WERI-Rb-1 (cell line): ENCODE results near the gene NFKB2.

Source experiments
- DNase-seq: peaks from one replicate; pipeline ENCODE4 v3.0.0-alpha.2; 2020
- H3K27ac ChIP-seq: fragments of 250-450 bp; sonication (Bioruptor Pico); 2 replicates; pipeline ENCODE4 v1.5.1; 2020; ENCODE audit warnings: mild to moderate bottlenecking, moderate library complexity
- H3K27me3 ChIP-seq: fragments of 250-450 bp; sonication (Bioruptor Pico); 2 replicates; pipeline ENCODE4 v1.5.1; 2021; ENCODE audit warnings: mild to moderate bottlenecking, low read depth, moderate library complexity; ENCODE audit not compliant: insufficient read depth, severe bottlenecking
- H3K36me3 ChIP-seq: fragments of 250-450 bp; sonication (Bioruptor Pico); 2 replicates; pipeline ENCODE4 v1.5.1; 2020; ENCODE audit warnings: mild to moderate bottlenecking, moderate library complexity
- H3K4me3 ChIP-seq: 2 replicates; pipeline ENCODE4 v1.5.1; 2011; ENCODE audit warnings: low read depth, mild to moderate bottlenecking, control low read depth, low read length
- H3K9me3 ChIP-seq: fragments of 250-450 bp; sonication (Bioruptor Pico); 2 replicates; pipeline ENCODE4 v1.5.1; 2021; ENCODE audit warnings: mild to moderate bottlenecking, moderate library complexity; ENCODE audit not compliant: severe bottlenecking
- TF ChIP-seq, protein P1 (sequence below): IDR thresholded peaks from 2 replicates; pipeline ENCODE4 v1.5.1; 2011; ENCODE audit warnings: low read depth, mild to moderate bottlenecking, control low read depth, inconsistent platforms, low read length

Gene NFKB2

DNA sequence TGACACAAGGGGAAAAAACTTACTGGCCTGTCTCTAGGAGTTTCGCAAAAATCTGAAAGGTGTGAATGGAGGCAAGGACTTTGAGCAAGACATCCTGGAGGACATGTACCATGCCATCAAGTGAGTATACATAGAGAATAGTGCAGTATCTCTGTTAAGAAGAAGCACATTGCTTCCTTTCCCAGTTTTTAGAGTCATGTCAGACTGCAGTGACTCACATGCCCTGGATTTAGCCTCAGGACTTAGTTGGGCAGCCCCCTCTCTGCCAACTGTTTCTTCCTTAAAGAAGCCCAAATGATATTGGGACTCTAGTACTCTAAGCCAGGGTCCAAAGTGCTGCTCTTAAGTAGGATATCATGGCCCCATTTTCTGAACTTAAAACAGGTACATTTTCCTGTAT, 28.1 kb upstream of the NFKB2 start:
- Histone ChIP-seq H3K36me3 (peaks cover 91% of the 10 kb centered on the region), H3K27ac (no peak overlapping the region), H3K9me3 (peaks cover 7% of the 10 kb centered on the region), H3K27me3 (no peaks in the 10 kb centered on the region), H3K4me3 (no peak overlapping the region)
- DNase-seq, result no peak
- TF ChIP-seq, protein P1, sequence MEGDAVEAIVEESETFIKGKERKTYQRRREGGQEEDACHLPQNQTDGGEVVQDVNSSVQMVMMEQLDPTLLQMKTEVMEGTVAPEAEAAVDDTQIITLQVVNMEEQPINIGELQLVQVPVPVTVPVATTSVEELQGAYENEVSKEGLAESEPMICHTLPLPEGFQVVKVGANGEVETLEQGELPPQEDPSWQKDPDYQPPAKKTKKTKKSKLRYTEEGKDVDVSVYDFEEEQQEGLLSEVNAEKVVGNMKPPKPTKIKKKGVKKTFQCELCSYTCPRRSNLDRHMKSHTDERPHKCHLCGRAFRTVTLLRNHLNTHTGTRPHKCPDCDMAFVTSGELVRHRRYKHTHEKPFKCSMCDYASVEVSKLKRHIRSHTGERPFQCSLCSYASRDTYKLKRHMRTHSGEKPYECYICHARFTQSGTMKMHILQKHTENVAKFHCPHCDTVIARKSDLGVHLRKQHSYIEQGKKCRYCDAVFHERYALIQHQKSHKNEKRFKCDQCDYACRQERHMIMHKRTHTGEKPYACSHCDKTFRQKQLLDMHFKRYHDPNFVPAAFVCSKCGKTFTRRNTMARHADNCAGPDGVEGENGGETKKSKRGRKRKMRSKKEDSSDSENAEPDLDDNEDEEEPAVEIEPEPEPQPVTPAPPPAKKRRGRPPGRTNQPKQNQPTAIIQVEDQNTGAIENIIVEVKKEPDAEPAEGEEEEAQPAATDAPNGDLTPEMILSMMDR, result no peak

DNA sequence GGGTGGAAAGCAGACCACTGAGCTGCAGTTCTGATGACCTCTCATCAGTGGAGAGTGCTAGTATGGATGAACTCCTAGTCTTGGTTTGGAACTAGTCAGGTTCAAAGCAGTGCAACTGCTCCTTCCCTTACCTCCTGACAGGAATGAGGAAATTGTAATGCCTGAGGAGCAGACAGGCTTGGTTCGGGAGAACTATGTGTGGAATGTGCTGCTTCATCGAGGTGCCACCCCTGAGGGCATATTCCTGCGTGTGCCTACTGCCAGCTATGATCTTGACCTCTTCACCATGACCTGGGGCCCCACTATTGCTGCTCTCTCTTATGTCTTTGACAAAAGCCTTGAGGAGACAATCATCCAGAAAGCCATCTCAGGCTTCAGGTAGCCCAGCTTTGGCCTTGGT, 27.4 kb upstream of the NFKB2 start:
- Histone ChIP-seq H3K9me3 (peaks cover 7% of the 10 kb centered on the region), H3K27ac (no peak overlapping the region), H3K4me3 (no peak overlapping the region), H3K27me3 (no peaks in the 10 kb centered on the region), H3K36me3 (peaks cover 89% of the 10 kb centered on the region)
- no peak for DNase-seq
- TF ChIP-seq, protein P1, result no peak

DNA sequence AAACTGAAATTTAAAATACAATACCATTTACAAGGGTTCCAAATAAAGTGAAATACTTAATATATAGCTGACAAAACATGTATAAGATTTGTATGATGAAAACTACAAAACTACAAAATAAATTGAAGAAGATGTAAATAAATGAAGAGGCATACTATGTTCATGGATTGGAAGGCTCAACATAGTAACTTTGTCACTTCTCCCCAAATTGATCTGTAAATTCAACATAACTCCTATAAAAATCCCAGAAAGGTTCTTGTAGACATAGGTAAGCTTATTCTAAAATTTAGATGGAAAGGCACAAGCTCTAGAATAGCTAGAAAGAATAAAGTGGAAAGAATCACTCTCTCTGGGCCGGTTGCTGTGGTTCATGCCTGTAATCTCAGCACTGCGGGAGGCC, 24.2 kb upstream of the NFKB2 start:
- no peaks in the 10 kb centered on the region for H3K27me3 ChIP-seq
- H3K9me3 ChIP-seq, result peaks cover 7% of the 10 kb centered on the region
- DNase-seq, result no peak
- TF ChIP-seq, protein P1, result no peak
- H3K36me3 ChIP-seq, result peaks cover 88% of the 10 kb centered on the region
- H3K4me3 ChIP-seq, result no peak overlapping the region
- no peak overlapping the region for H3K27ac ChIP-seq

DNA sequence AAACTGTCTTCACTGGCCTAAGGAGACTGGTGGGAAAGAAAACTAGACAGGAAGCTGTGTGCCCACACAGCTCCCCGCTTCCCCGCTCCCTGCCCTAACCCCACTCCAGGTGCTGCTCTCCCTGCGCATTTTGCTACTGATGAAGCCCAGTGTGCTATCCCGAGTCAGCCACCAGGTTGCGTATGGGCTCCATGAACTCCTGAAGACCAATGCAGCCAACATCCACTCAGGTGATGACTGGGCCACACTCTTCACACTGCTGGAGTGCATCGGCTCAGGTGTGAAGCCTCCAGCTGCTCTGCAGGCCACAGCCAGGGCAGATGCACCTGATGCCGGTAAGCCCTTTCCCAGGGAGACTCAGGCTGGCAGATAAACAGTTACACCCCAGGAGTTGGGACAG, 20.3 kb upstream of the NFKB2 start:
- no peaks in the 10 kb centered on the region for H3K27me3 ChIP-seq
- TF ChIP-seq, protein P1, result peak; percentile 42; the same call in 1 of the 2 replicates
- peaks cover 78% of the 10 kb centered on the region for H3K36me3 ChIP-seq
- no peak overlapping the region for H3K27ac ChIP-seq
- no peak overlapping the region for H3K4me3 ChIP-seq
- H3K9me3 ChIP-seq, result peaks cover 7% of the 10 kb centered on the region
- DNase-seq, result peak; percentile 42

DNA sequence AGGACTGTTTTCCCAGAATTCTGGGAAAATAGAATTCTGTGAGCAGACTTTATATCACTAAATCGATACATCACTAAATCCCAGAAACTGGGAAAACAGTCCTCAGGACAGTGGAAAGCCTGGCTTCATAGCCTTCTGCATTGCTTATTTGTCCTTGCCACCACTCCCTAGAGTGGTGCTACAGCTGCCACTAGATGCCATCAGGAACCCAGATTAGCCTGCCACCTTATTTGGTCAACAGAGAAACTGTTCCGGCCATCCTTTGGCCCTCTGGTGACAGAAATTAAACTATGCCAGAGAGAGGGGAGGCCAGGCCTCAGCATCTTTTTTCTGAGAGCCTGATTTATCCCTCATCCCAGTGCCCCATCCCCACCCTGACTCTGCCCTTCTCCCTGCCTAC, 19.6 kb upstream of the NFKB2 start:
- no peak for DNase-seq
- H3K36me3 ChIP-seq, result peaks cover 77% of the 10 kb centered on the region
- peaks cover under 1% of the 10 kb centered on the region for H3K9me3 ChIP-seq
- H3K27ac ChIP-seq, result no peak overlapping the region
- TF ChIP-seq, protein P1, result no peak
- H3K27me3 ChIP-seq, result no peaks in the 10 kb centered on the region
- no peak overlapping the region for H3K4me3 ChIP-seq

DNA sequence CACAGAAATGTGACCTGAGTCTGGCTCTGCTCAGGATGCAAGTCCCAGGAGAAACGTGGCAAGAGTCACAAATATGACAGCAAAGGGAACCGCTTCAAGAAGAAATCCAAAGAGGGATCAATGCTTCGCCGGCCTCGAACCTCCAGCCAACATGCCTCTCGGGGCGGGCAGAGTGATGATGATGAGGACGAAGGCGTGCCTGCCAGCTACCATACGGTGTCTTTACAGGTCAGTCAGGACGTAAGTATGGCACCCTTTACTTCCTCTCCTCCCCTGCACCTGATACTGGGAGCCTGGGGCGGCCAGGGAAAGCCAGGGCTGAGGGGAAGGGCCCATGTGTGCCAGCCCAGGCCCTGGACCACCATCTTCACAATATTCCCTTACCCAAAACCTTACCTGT, 18.6 kb upstream of the NFKB2 start:
- Histone ChIP-seq H3K27me3 (no peaks in the 10 kb centered on the region), H3K27ac (no peak overlapping the region), H3K9me3 (no peaks in the 10 kb centered on the region), H3K4me3 (no peak overlapping the region), H3K36me3 (peaks cover 74% of the 10 kb centered on the region)
- no peak for DNase-seq
- TF ChIP-seq, protein P1, result no peak
